ENCODE results near the gene B3GNT5.

The B3GNT5 gene

GRCh38 chr3:183217548-183218332, 35.3 kb upstream of the B3GNT5 start:
- Histone ChIP-seq H2BK12ac (ENCODE audit: low read length in 2 of 2) (no peak overlapping the region), H2AK5ac (ENCODE audit: low read length, severe bottlenecking) (no peak overlapping the region), H3K4me2 (ENCODE audit: low read length, poor library complexity, severe bottlenecking) (no peak overlapping the region), H2AFZ (ENCODE audit: low read depth, low read length) (no peak overlapping the region), H3K4me1 (ENCODE audit: control insufficient read depth, insufficient read depth, low read depth, low read length) (no peaks in the 10 kb centered on the region), H3K9ac (ENCODE audit: low read length) (no peak overlapping the region), H2BK15ac (ENCODE audit: low read depth, poor library complexity, severe bottlenecking) (no peak overlapping the region), H3K27me3 (ENCODE audit: control insufficient read depth in 1 of 2, insufficient read depth in 1 of 2, low read length in 2 of 2) (peaks cover 0 to 11% of the 10 kb centered on the region in 2 experiments), H3K23ac (ENCODE audit: low read length in 2 of 2) (no peak overlapping the region), H3K4me3 (ENCODE audit: insufficient read depth in 1 of 2, low read depth in 1 of 2, low read length in 2 of 2) (no peak overlapping the region), H4K8ac (ENCODE audit: low read length) (no peak overlapping the region), H2BK120ac (ENCODE audit: low read depth, low read length) (no peak overlapping the region), H3K14ac (ENCODE audit: low read length in 2 of 2) (no peak overlapping the region), H3K4ac (ENCODE audit: low read depth in 1 of 2, low read length in 2 of 2) (no peak overlapping the region), H3K36me3 (ENCODE audit: control insufficient read depth in 1 of 2, insufficient read depth in 2 of 2, low read depth in 1 of 2, low read length in 2 of 2) (no peaks in the 10 kb centered on the region), H3K79me1 (replicated peaks; ENCODE audit: low read length, poor library complexity, severe bottlenecking) (no peaks in the 10 kb centered on the region), H3K27ac (ENCODE audit: low read length, poor library complexity, severe bottlenecking) (no peak overlapping the region), H3K9me3 (ENCODE audit: control insufficient read depth, low read length) (no peaks in the 10 kb centered on the region), H3K18ac (ENCODE audit: low read depth in 1 of 2, low read length in 2 of 2) (no peak overlapping the region), H2BK5ac (ENCODE audit: low read depth, low read length, poor library complexity, severe bottlenecking) (no peak overlapping the region), H4K91ac (ENCODE audit: low read length) (no peak overlapping the region)
- DNase-seq = no peak
- WGBS = 93% methylated on average over 6 of the region's 9 CpGs

GRCh38 chr3:183218826-183219225, 34.2 kb upstream of the B3GNT5 start:
- Histone ChIP-seq H3K36me3 (ENCODE audit: control insufficient read depth in 1 of 2, insufficient read depth in 2 of 2, low read depth in 1 of 2, low read length in 2 of 2) (no peaks in the 10 kb centered on the region), H2AFZ (ENCODE audit: low read depth, low read length) (no peak overlapping the region), H3K4me3 (ENCODE audit: insufficient read depth in 1 of 2, low read depth in 1 of 2, low read length in 2 of 2) (no peak overlapping the region), H2AK5ac (ENCODE audit: low read length, severe bottlenecking) (no peak overlapping the region), H3K4me1 (ENCODE audit: control insufficient read depth, insufficient read depth, low read depth, low read length) (no peaks in the 10 kb centered on the region), H2BK15ac (ENCODE audit: low read depth, poor library complexity, severe bottlenecking) (no peak overlapping the region), H3K14ac (ENCODE audit: low read length in 2 of 2) (no peak overlapping the region), H3K23ac (ENCODE audit: low read length in 2 of 2) (no peak overlapping the region), H2BK5ac (ENCODE audit: low read depth, low read length, poor library complexity, severe bottlenecking) (no peak overlapping the region), H3K27me3 (ENCODE audit: control insufficient read depth in 1 of 2, insufficient read depth in 1 of 2, low read length in 2 of 2) (peaks cover 0 to 11% of the 10 kb centered on the region in 2 experiments), H2BK12ac (ENCODE audit: low read length in 2 of 2) (no peak overlapping the region), H3K27ac (ENCODE audit: low read length, poor library complexity, severe bottlenecking) (no peak overlapping the region), H3K18ac (ENCODE audit: low read depth in 1 of 2, low read length in 2 of 2) (no peak overlapping the region), H3K9me3 (ENCODE audit: control insufficient read depth, low read length) (no peaks in the 10 kb centered on the region), H3K4me2 (ENCODE audit: low read length, poor library complexity, severe bottlenecking) (no peak overlapping the region), H3K9ac (ENCODE audit: low read length) (no peak overlapping the region), H2BK120ac (ENCODE audit: low read depth, low read length) (no peak overlapping the region), H4K8ac (ENCODE audit: low read length) (no peak overlapping the region), H3K4ac (ENCODE audit: low read depth in 1 of 2, low read length in 2 of 2) (no peak overlapping the region), H3K79me1 (replicated peaks; ENCODE audit: low read length, poor library complexity, severe bottlenecking) (no peaks in the 10 kb centered on the region), H4K91ac (ENCODE audit: low read length) (no peak overlapping the region)
- DNase-seq = no peak
- no CpG with 5 or more reads among the region's 2 CpGs for WGBS

- H3K4me1 ChIP-seq (ENCODE audit: control insufficient read depth, insufficient read depth, low read depth, low read length) = peaks cover 1% of the 10 kb centered on the region
- H2BK5ac ChIP-seq (ENCODE audit: low read depth, low read length, poor library complexity, severe bottlenecking) = no peak overlapping the region
- H2BK120ac ChIP-seq (ENCODE audit: low read depth, low read length) = no peak overlapping the region
- no peak overlapping the region for H3K4me2 ChIP-seq (ENCODE audit: low read length, poor library complexity, severe bottlenecking)
- H3K4ac ChIP-seq (ENCODE audit: low read depth in 1 of 2, low read length in 2 of 2) = no peak overlapping the region
- DNase-seq = no peak
- no peak overlapping the region for H3K4me3 ChIP-seq (ENCODE audit: insufficient read depth in 1 of 2, low read depth in 1 of 2, low read length in 2 of 2)
- H2BK15ac ChIP-seq (ENCODE audit: low read depth, poor library complexity, severe bottlenecking) = no peak overlapping the region
- no peak overlapping the region for H4K8ac ChIP-seq (ENCODE audit: low read length)
- H3K79me1 ChIP-seq (replicated peaks; ENCODE audit: low read length, poor library complexity, severe bottlenecking) = no peaks in the 10 kb centered on the region
- H2BK12ac ChIP-seq (ENCODE audit: low read length in 2 of 2) = no peak overlapping the region
- H3K36me3 ChIP-seq (ENCODE audit: control insufficient read depth in 1 of 2, insufficient read depth in 2 of 2, low read depth in 1 of 2, low read length in 2 of 2) = no peaks in the 10 kb centered on the region
- H3K9ac ChIP-seq (ENCODE audit: low read length) = no peak overlapping the region
- H3K23ac ChIP-seq (ENCODE audit: low read length in 2 of 2) = no peak overlapping the region
- H2AFZ ChIP-seq (ENCODE audit: low read depth, low read length) = no peak overlapping the region
- no peaks in the 10 kb centered on the region for H3K9me3 ChIP-seq (ENCODE audit: control insufficient read depth, low read length)
- no peak overlapping the region for H2AK5ac ChIP-seq (ENCODE audit: low read length, severe bottlenecking)
- H3K27me3 ChIP-seq (ENCODE audit: control insufficient read depth in 1 of 2, insufficient read depth in 1 of 2, low read length in 2 of 2) = peaks cover 0 to 10% of the 10 kb centered on the region in 2 experiments
- H4K91ac ChIP-seq (ENCODE audit: low read length) = no peak overlapping the region
- no peak overlapping the region for H3K27ac ChIP-seq (ENCODE audit: low read length, poor library complexity, severe bottlenecking)
- H3K18ac ChIP-seq (ENCODE audit: low read depth in 1 of 2, low read length in 2 of 2) = no peak overlapping the region
- H3K14ac ChIP-seq (ENCODE audit: low read length in 2 of 2) = no peak overlapping the region
- 76% methylated on average over 5 of the region's 5 CpGs for WGBS
Measured at GRCh38 chr3:183220828-183221227, 32.2 kb upstream of the B3GNT5 start.

- H4K91ac ChIP-seq (ENCODE audit: low read length) = no peak overlapping the region
- H2BK12ac ChIP-seq (ENCODE audit: low read length in 2 of 2) = no peak overlapping the region
- no peak overlapping the region for H3K9ac ChIP-seq (ENCODE audit: low read length)
- no peak for DNase-seq
- H2BK15ac ChIP-seq (ENCODE audit: low read depth, poor library complexity, severe bottlenecking) = no peak overlapping the region
- no peak overlapping the region for H2BK120ac ChIP-seq (ENCODE audit: low read depth, low read length)
- H3K18ac ChIP-seq (ENCODE audit: low read depth in 1 of 2, low read length in 2 of 2) = no peak overlapping the region
- H3K4ac ChIP-seq (ENCODE audit: low read depth in 1 of 2, low read length in 2 of 2) = no peak overlapping the region
- no peak overlapping the region for H3K23ac ChIP-seq (ENCODE audit: low read length in 2 of 2)
- peaks cover 1% of the 10 kb centered on the region for H3K4me1 ChIP-seq (ENCODE audit: control insufficient read depth, insufficient read depth, low read depth, low read length)
- no peak overlapping the region for H2BK5ac ChIP-seq (ENCODE audit: low read depth, low read length, poor library complexity, severe bottlenecking)
- H3K4me3 ChIP-seq (ENCODE audit: insufficient read depth in 1 of 2, low read depth in 1 of 2, low read length in 2 of 2) = no peak overlapping the region
- no peak overlapping the region for H3K27ac ChIP-seq (ENCODE audit: low read length, poor library complexity, severe bottlenecking)
- H3K9me3 ChIP-seq (ENCODE audit: control insufficient read depth, low read length) = no peaks in the 10 kb centered on the region
- no peak overlapping the region for H3K14ac ChIP-seq (ENCODE audit: low read length in 2 of 2)
- H3K79me1 ChIP-seq (replicated peaks; ENCODE audit: low read length, poor library complexity, severe bottlenecking) = no peaks in the 10 kb centered on the region
- H2AK5ac ChIP-seq (ENCODE audit: low read length, severe bottlenecking) = no peak overlapping the region
- peaks cover 0 to 3% of the 10 kb centered on the region in 2 experiments for H3K27me3 ChIP-seq (ENCODE audit: control insufficient read depth in 1 of 2, insufficient read depth in 1 of 2, low read length in 2 of 2)
- WGBS = 88% methylated on average over 2 of the region's 3 CpGs
- no peak overlapping the region for H4K8ac ChIP-seq (ENCODE audit: low read length)
- H2AFZ ChIP-seq (ENCODE audit: low read depth, low read length) = no peak overlapping the region
- no peak overlapping the region for H3K4me2 ChIP-seq (ENCODE audit: low read length, poor library complexity, severe bottlenecking)
- H3K36me3 ChIP-seq (ENCODE audit: control insufficient read depth in 1 of 2, insufficient read depth in 2 of 2, low read depth in 1 of 2, low read length in 2 of 2) = no peaks in the 10 kb centered on the region
Measured at GRCh38 chr3:183222631-183223235, 30.3 kb upstream of the B3GNT5 start.

All from mesenchymal stem cell (in vitro differentiated cells and primary cell).